ENCODE results near the gene MTCL1. TPM values are rescaled to one million over a fixed set of nuclear protein-coding genes. Genes with fewer than 3 reads are reported as not detected.

MTCL1 gene
- total RNA-seq, 1 experiment from 2014 or later, result 22.7 TPM

DNA sequence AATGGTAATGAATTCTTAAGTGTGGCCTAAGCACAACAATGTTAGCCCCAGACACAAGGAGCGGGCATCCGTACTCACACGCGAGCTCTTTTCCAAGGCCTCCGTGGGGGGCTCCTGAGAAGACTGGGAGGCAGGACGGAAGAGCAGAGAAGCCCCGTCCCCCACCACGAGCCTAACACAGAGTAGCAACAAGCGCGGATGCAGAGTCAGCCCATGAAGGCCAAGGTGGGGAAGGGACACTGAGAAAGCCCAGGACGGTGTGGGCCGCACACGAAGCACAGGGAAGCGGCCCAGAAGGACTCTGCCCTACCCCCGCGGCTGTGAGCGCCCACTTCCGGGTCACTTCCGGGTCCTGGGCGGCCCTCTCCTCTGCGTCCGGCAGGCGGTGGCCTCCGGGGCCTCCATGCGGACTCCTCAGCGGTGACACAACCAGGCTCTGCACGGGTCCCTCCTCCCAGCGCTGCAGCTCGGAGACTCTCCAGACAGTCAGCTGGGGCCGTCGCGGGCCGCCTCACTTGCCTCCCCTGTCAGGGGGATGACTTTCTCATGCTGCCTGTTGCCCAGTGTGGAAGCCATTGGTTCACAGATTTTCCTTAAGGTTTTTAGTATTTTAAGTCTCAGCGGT, 151.5 kb downstream of the MTCL1 start:
- H3K9me3 ChIP-seq (ENCODE audit: control insufficient read depth in 1 of 2, insufficient read depth in 1 of 2, low read depth in 1 of 2, low read length in 2 of 2), result no peaks in the 10 kb centered on the region
- no peaks in the 10 kb centered on the region for H3K27me3 ChIP-seq (ENCODE audit: insufficient read depth, low read length)
- BruUV-seq (replicated peaks), result no TSS peak
- no peaks in the 10 kb centered on the region for H3K9me2 ChIP-seq (ENCODE audit: insufficient read depth)
- ATAC-seq, result no peak
- H3K27ac ChIP-seq (ENCODE audit: low read depth, low read length), result no peak overlapping the region
- no peaks in the 10 kb centered on the region for H4K20me1 ChIP-seq (ENCODE audit: insufficient read depth)
- H3K36me3 ChIP-seq (ENCODE audit: control insufficient read depth in 1 of 2, insufficient read depth in 2 of 2, low read length in 2 of 2), result no peaks in the 10 kb centered on the region
- CTCF ChIA-PET, result no interaction called here
- intact Hi-C loops (cut with micrococcal nuclease), result no loop called here
- RAD21 ChIA-PET (ENCODE audit: low non-redundant PET in 1 of 2, low total read pairs in 2 of 2, uncharacterized antibody in 2 of 2, unreplicated experiment in 2 of 2), result no interaction called here
- H3K79me2 ChIP-seq (ENCODE audit: insufficient read depth, low read length), result no peaks in the 10 kb centered on the region
- TF ChIP-seq, protein P1, sequence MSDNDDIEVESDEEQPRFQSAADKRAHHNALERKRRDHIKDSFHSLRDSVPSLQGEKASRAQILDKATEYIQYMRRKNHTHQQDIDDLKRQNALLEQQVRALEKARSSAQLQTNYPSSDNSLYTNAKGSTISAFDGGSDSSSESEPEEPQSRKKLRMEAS (IDR thresholded peaks at IDR 0.05), result no peak
- TF ChIP-seq CBX3 (IDR thresholded peaks at IDR 0.05; ENCODE audit: low read depth) (no peak), RAD21 (IDR thresholded peaks at IDR 0.05; ENCODE audit: low read depth) (no peak), POLR2AphosphoS5 (IDR thresholded peaks at IDR 0.05; ENCODE audit: low read depth, low read length) (no peak), TCF7L2 (IDR thresholded peaks at IDR 0.05; ENCODE audit: borderline replicate concordance, extremely low read depth, insufficient read depth, insufficient read length) (no peak), YY1 (IDR thresholded peaks at IDR 0.05; ENCODE audit: extremely low read depth, insufficient replicate concordance, low read depth, low read length) (no peak), EZH2 (IDR thresholded peaks at IDR 0.05) (no peak), JUND (IDR thresholded peaks at IDR 0.05) (no peak), ZFX (IDR thresholded peaks at IDR 0.05) (no peak), EZH2phosphoT487 (IDR thresholded peaks at IDR 0.05; ENCODE audit: borderline replicate concordance) (no peak), SP1 (IDR thresholded peaks at IDR 0.05; ENCODE audit: low read depth) (no peak)
- TF ChIP-seq, protein P2, sequence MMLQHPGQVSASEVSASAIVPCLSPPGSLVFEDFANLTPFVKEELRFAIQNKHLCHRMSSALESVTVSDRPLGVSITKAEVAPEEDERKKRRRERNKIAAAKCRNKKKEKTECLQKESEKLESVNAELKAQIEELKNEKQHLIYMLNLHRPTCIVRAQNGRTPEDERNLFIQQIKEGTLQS (IDR thresholded peaks at IDR 0.05), result no peak
- TF ChIP-seq, protein P3, sequence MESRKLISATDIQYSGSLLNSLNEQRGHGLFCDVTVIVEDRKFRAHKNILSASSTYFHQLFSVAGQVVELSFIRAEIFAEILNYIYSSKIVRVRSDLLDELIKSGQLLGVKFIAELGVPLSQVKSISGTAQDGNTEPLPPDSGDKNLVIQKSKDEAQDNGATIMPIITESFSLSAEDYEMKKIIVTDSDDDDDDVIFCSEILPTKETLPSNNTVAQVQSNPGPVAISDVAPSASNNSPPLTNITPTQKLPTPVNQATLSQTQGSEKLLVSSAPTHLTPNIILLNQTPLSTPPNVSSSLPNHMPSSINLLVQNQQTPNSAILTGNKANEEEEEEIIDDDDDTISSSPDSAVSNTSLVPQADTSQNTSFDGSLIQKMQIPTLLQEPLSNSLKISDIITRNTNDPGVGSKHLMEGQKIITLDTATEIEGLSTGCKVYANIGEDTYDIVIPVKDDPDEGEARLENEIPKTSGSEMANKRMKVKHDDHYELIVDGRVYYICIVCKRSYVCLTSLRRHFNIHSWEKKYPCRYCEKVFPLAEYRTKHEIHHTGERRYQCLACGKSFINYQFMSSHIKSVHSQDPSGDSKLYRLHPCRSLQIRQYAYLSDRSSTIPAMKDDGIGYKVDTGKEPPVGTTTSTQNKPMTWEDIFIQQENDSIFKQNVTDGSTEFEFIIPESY (IDR thresholded peaks at IDR 0.05; ENCODE audit: extremely low read depth, insufficient replicate concordance, low read length), result no peak
- POLR2A ChIA-PET, result no interaction called here
- no peak for DNase-seq (ENCODE audit: low read depth, low spot score)
- no peak overlapping the region for H3K4me2 ChIP-seq (ENCODE audit: low read length)
- H2AFZ ChIP-seq (ENCODE audit: low read depth, low read length, poor library complexity, severe bottlenecking), result no peak overlapping the region
- H3K9ac ChIP-seq (ENCODE audit: low read length), result no peak overlapping the region
- no peak overlapping the region for H3K4me3 ChIP-seq (replicated peaks in 1 of 2; ENCODE audit: low read depth in 1 of 2, low read length in 2 of 2)
- peaks cover 0 to 3% of the 10 kb centered on the region in 2 experiments; a peak in 1 of 4 replicates for H3K4me1 ChIP-seq (ENCODE audit: control insufficient read depth in 1 of 2, insufficient read depth in 2 of 2, low read length in 2 of 2)

All from HCT116 (cell line).